OCI-LY3 (cell line): ENCODE data around the gene FRAS1.

Source experiments
- H2AFZ ChIP-seq: fragments of 200-600, 300-600 bp; shearing (Covaris generic); 2 replicates; pipeline ENCODE4 v1.6.0; 2014; ENCODE audit warnings: antibody characterized with exemption, low read depth, low read length
- H3K27ac ChIP-seq: fragments of 200-600, 300-600 bp; sonication (generic); 2 replicates; pipeline ENCODE4 v1.5.1; 2014; ENCODE audit warnings: mild to moderate bottlenecking, low read length, moderate library complexity, mixed read lengths
- H3K27me3 ChIP-seq: fragments of 200-600, 300-600 bp; sonication (generic); 2 replicates; pipeline ENCODE4 v1.6.1; 2014; ENCODE audit warnings: low read depth, low read length, mixed read lengths
- H3K36me3 ChIP-seq: fragments of 200-600, 300-600 bp; sonication (generic); replicated peaks from 2 replicates; pipeline ENCODE3; 2014; ENCODE audit warnings: low read depth, low read length, mixed read lengths
- H3K4me1 ChIP-seq: fragments of 300-600, 200-600 bp; sonication (generic); 2 replicates; pipeline ENCODE4 v1.6.1; 2014; ENCODE audit warnings: low read length, mixed read lengths
- H3K4me2 ChIP-seq: fragments of 200-600, 300-600 bp; sonication (generic); 2 replicates; pipeline ENCODE4 v1.6.1; 2014; ENCODE audit warnings: low read length, mixed read lengths
- H3K4me3 ChIP-seq: fragments of 300-600, 200-600 bp; sonication (generic); 2 replicates; pipeline ENCODE4 v1.5.1; 2014; ENCODE audit warnings: antibody characterized with exemption, mild to moderate bottlenecking, low read length, moderate library complexity
- H3K79me2 ChIP-seq: fragments of 300-600, 200-600 bp; shearing (Covaris generic); 2 replicates; pipeline ENCODE4 v1.6.1; 2014; ENCODE audit warnings: mild to moderate bottlenecking, low read length, mixed read lengths
- H3K9ac ChIP-seq: fragments of 300-600, 200-600 bp; shearing (Covaris generic); 2 replicates; pipeline ENCODE4 v1.6.0; 2014; ENCODE audit warnings: mild to moderate bottlenecking, low read length, moderate library complexity
- H3K9me3 ChIP-seq: fragments of 200-600, 300-600 bp; shearing (Covaris generic); 2 replicates; pipeline ENCODE4 v1.6.1; 2014; ENCODE audit warnings: low read length, mixed read lengths; ENCODE audit not compliant: insufficient read depth
- H4K20me1 ChIP-seq: fragments of 200-600, 300-600 bp; sonication (generic); 2 replicates; pipeline ENCODE4 v1.6.1; 2016; ENCODE audit warnings: low read length, mixed read lengths; ENCODE audit not compliant: insufficient read depth
- EZH2phosphoT487 ChIP-seq: fragments of 200-600 bp; shearing (Covaris generic); IDR thresholded peaks from 2 replicates; pipeline ENCODE4 v1.6.1; 2018; ENCODE audit warnings: antibody characterized with exemption, mixed run types, low read depth
- TF ChIP-seq, protein P1 (sequence below): fragments of 200-600, 300-600 bp; sonication (generic); IDR thresholded peaks from 2 replicates; pipeline ENCODE4 v1.5.1; 2014; ENCODE audit warnings: antibody characterized with exemption, low read length, low read depth

The FRAS1 gene

DNA sequence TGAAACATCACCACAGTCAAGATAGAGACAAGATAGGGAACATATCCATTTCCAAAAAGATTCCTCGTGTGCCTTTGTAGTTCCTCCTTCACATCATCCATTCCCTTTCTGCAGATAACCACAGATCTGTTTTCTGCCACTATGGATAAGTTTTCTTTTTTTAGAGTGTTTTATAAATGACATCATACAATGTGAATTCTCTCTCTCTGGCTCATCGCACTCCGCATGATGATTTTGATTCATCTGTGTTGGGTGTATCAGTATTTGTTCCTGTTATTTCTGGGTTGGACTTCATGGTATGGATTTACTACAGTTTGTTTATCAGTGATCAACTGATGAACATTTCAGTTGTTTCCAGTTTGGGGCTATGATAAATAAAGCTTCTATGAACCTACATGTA lies 471.2 kb downstream of the FRAS1 start:
- H3K9me3 ChIP-seq: no peaks in the 10 kb centered on the region
- H3K79me2 ChIP-seq: no peaks in the 10 kb centered on the region
- no peak overlapping the region for H3K9ac ChIP-seq
- no peak overlapping the region for H3K4me2 ChIP-seq
- no peaks in the 10 kb centered on the region for H4K20me1 ChIP-seq
- H2AFZ ChIP-seq: no peak overlapping the region
- no peaks in the 10 kb centered on the region for H3K4me1 ChIP-seq
- TF ChIP-seq EZH2phosphoT487: no peak
- TF ChIP-seq, protein P1, sequence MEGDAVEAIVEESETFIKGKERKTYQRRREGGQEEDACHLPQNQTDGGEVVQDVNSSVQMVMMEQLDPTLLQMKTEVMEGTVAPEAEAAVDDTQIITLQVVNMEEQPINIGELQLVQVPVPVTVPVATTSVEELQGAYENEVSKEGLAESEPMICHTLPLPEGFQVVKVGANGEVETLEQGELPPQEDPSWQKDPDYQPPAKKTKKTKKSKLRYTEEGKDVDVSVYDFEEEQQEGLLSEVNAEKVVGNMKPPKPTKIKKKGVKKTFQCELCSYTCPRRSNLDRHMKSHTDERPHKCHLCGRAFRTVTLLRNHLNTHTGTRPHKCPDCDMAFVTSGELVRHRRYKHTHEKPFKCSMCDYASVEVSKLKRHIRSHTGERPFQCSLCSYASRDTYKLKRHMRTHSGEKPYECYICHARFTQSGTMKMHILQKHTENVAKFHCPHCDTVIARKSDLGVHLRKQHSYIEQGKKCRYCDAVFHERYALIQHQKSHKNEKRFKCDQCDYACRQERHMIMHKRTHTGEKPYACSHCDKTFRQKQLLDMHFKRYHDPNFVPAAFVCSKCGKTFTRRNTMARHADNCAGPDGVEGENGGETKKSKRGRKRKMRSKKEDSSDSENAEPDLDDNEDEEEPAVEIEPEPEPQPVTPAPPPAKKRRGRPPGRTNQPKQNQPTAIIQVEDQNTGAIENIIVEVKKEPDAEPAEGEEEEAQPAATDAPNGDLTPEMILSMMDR: no peak
- no peak overlapping the region for H3K4me3 ChIP-seq
- no peak overlapping the region for H3K27ac ChIP-seq
- H3K36me3 ChIP-seq: no peaks in the 10 kb centered on the region
- no peaks in the 10 kb centered on the region for H3K27me3 ChIP-seq

- no peaks in the 10 kb centered on the region for H3K4me1 ChIP-seq
- no peaks in the 10 kb centered on the region for H3K79me2 ChIP-seq
- H3K9ac ChIP-seq: no peak overlapping the region
- H4K20me1 ChIP-seq: no peaks in the 10 kb centered on the region
- H3K27ac ChIP-seq: no peak overlapping the region
- no peaks in the 10 kb centered on the region for H3K36me3 ChIP-seq
- H2AFZ ChIP-seq: no peak overlapping the region
- TF ChIP-seq EZH2phosphoT487: no peak
- TF ChIP-seq, protein P1: no peak
- H3K27me3 ChIP-seq: no peaks in the 10 kb centered on the region
- H3K9me3 ChIP-seq: no peaks in the 10 kb centered on the region
- no peak overlapping the region for H3K4me2 ChIP-seq
- no peak overlapping the region for H3K4me3 ChIP-seq
Observed at GRCh38 chr4:78529569-78530209, 472.6 kb downstream of the FRAS1 start.

GRCh38 chr4:78532046-78532445 lies 474.9 kb downstream of the FRAS1 start:
- Histone ChIP-seq H3K27ac (no peak overlapping the region), H3K79me2 (no peaks in the 10 kb centered on the region), H3K9me3 (no peaks in the 10 kb centered on the region), H2AFZ (no peak overlapping the region), H3K9ac (no peak overlapping the region), H3K36me3 (no peaks in the 10 kb centered on the region), H3K4me1 (no peaks in the 10 kb centered on the region), H3K27me3 (no peaks in the 10 kb centered on the region), H4K20me1 (no peaks in the 10 kb centered on the region), H3K4me2 (no peak overlapping the region), H3K4me3 (no peak overlapping the region)
- TF ChIP-seq EZH2phosphoT487: no peak
- TF ChIP-seq, protein P1: no peak

GRCh38 chr4:78533854-78534253 lies 476.7 kb downstream of the FRAS1 start:
- TF ChIP-seq, protein P1: no peak
- no peak for TF ChIP-seq EZH2phosphoT487

More at GRCh38 chr4:78533854-78534253, 476.7 kb downstream of the FRAS1 start:
- Histone ChIP-seq H3K9ac (no peak overlapping the region), H3K4me1 (no peaks in the 10 kb centered on the region), H3K9me3 (no peaks in the 10 kb centered on the region), H3K27me3 (no peaks in the 10 kb centered on the region), H3K4me2 (no peak overlapping the region), H3K27ac (no peak overlapping the region), H3K79me2 (no peaks in the 10 kb centered on the region), H4K20me1 (no peaks in the 10 kb centered on the region), H2AFZ (no peak overlapping the region), H3K4me3 (no peak overlapping the region), H3K36me3 (no peaks in the 10 kb centered on the region)
